IMR-90 (cell line): ENCODE results near the gene BCHE. TPM values are rescaled to one million over a fixed set of nuclear protein-coding genes. Genes with fewer than 3 reads are reported as not detected.

Experiments used
- ATAC-seq: fragments of 200-7000 bp; cut with Tn5 transposase; 2 replicates; pipeline ENCODE4 v1.9.1; 2020; ENCODE audit warnings: low read depth, mild to moderate bottlenecking, moderate library complexity
- BruUV-seq: library from RNA; stranded (reverse); fragments of 400-500 nt; replicated peaks from 2 replicates; lab custom pipeline; 2021; lab: Mats Ljungman, UMichigan
- CTCF ChIA-PET: fragments of 300-600 bp; formaldehyde crosslinking; extraction: SDS; loops from one replicate; lab custom pipeline; 2021; ENCODE audit warnings: antibody characterized with exemption; lab: Yijun Ruan, JAX
- POLR2A ChIA-PET: fragments of 300-600 bp; sonication (Branson Sonifier 250); formaldehyde crosslinking; loops from one replicate; lab custom pipeline; 2022; ENCODE audit warnings: antibody characterized with exemption; ENCODE audit not compliant: unreplicated experiment; lab: Charles Lee
- DNase-seq: peaks from one replicate; pipeline ENCODE4 v3.0.0; 2013
- H2AFZ ChIP-seq: replicated peaks from 2 replicates; pipeline ENCODE3; 2013; ENCODE audit warnings: low read length, mild to moderate bottlenecking; ENCODE audit not compliant: poor library complexity
- H2AK5ac ChIP-seq: 2 replicates; pipeline ENCODE4 v1.6.1; 2013; ENCODE audit warnings: low read depth, low read length, inconsistent platforms
- H2AK9ac ChIP-seq: replicated peaks from 2 replicates; pipeline ENCODE3; 2013; ENCODE audit warnings: mild to moderate bottlenecking, low read depth, low read length, moderate library complexity; ENCODE audit not compliant: poor library complexity
- H2BK120ac ChIP-seq: 2 replicates; pipeline ENCODE4 v1.6.1; 2013; ENCODE audit warnings: low read depth, low read length, inconsistent platforms
- H2BK15ac ChIP-seq: 3 replicates; pipeline ENCODE4 v1.6.1; 2013; ENCODE audit warnings: low read depth, low read length, inconsistent platforms
- H2BK20ac ChIP-seq: 2 replicates; pipeline ENCODE4 v1.6.1; 2013; ENCODE audit warnings: low read depth, mild to moderate bottlenecking, inconsistent platforms, low read length, moderate library complexity
- H2BK5ac ChIP-seq: 2 replicates; pipeline ENCODE4 v1.6.1; 2013; ENCODE audit warnings: mild to moderate bottlenecking, low read depth, low read length, inconsistent platforms; ENCODE audit not compliant: poor library complexity, severe bottlenecking
- H3K14ac ChIP-seq: replicated peaks from 2 replicates; pipeline ENCODE4 v1.6.1; 2013; ENCODE audit warnings: low read depth, low read length, inconsistent platforms
- H3K18ac ChIP-seq: 2 replicates; pipeline ENCODE4 v1.6.1; 2013; ENCODE audit warnings: low read depth, low read length, control low read depth
- H3K23ac ChIP-seq: 2 replicates; pipeline ENCODE4 v1.6.1; 2013; ENCODE audit warnings: low read depth, low read length, inconsistent platforms
- H3K27ac ChIP-seq: 2 replicates; pipeline ENCODE4 v1.5.1; 2013; ENCODE audit warnings: mild to moderate bottlenecking, control low read depth, low read length; ENCODE audit not compliant: insufficient read depth
- H3K27me3 ChIP-seq: 2 replicates; pipeline ENCODE4 v1.6.1; 2013; ENCODE audit warnings: low read length; ENCODE audit not compliant: control insufficient read depth, insufficient read depth
- H3K36me3 ChIP-seq: 2 replicates; pipeline ENCODE4 v1.6.1; 2013; ENCODE audit warnings: low read length, mixed read lengths; ENCODE audit not compliant: control insufficient read depth, insufficient read depth
- H3K4ac ChIP-seq: 2 replicates; pipeline ENCODE4 v1.6.1; 2013; ENCODE audit warnings: low read depth, low read length, inconsistent platforms
- H3K4me1 ChIP-seq: 2 replicates; pipeline ENCODE4 v1.6.1; 2013; ENCODE audit warnings: low read length, mixed read lengths; ENCODE audit not compliant: control insufficient read depth, insufficient read depth
- H3K4me2 ChIP-seq: 2 replicates; pipeline ENCODE4 v1.6.1; 2013; ENCODE audit warnings: low read depth, mild to moderate bottlenecking, control low read depth, low read length, moderate library complexity
- H3K4me3 ChIP-seq: 2 replicates; pipeline ENCODE4 v1.5.1; 2013; ENCODE audit warnings: low read depth, mild to moderate bottlenecking, control low read depth, low read length, moderate library complexity; ENCODE audit not compliant: insufficient read depth
- H3K56ac ChIP-seq: 2 replicates; pipeline ENCODE4 v1.6.1; 2013; ENCODE audit warnings: low read length, inconsistent platforms; ENCODE audit not compliant: insufficient read depth; ENCODE audit errors: extremely low read depth
- H3K79me1 ChIP-seq, 2 experiments: 2 replicates each; pipeline ENCODE4 v1.6.1; 2013; ENCODE audit warnings: low read length in 2 of 2, inconsistent platforms in 1 of 2, low read depth in 1 of 2
- H3K9ac ChIP-seq: 2 replicates; pipeline ENCODE4 v1.6.1; 2013; ENCODE audit warnings: low read depth, low read length, control low read depth
- H3K9me1 ChIP-seq: 2 replicates; pipeline ENCODE4 v1.6.1; 2013; ENCODE audit warnings: low read length, inconsistent platforms; ENCODE audit not compliant: insufficient read depth
- H3K9me3 ChIP-seq: 2 replicates; pipeline ENCODE4 v1.6.1; 2013; ENCODE audit warnings: low read length; ENCODE audit not compliant: control insufficient read depth, insufficient read depth
- H4K20me1 ChIP-seq: 2 replicates; pipeline ENCODE4 v1.6.1; 2013; ENCODE audit warnings: low read length, inconsistent platforms; ENCODE audit not compliant: insufficient read depth
- H4K5ac ChIP-seq: 2 replicates; pipeline ENCODE4 v1.6.1; 2013; ENCODE audit warnings: mild to moderate bottlenecking, low read depth, low read length, control low read depth
- H4K8ac ChIP-seq, 2 experiments: 2 replicates each; pipeline ENCODE4 v1.6.1; 2013; ENCODE audit warnings: low read depth in 2 of 2, low read length in 2 of 2, control low read depth in 1 of 2, inconsistent platforms in 1 of 2
- H4K91ac ChIP-seq: 2 replicates; pipeline ENCODE4 v1.6.1; 2013; ENCODE audit warnings: low read depth, low read length, inconsistent platforms; ENCODE audit not compliant: insufficient read depth
- BHLHE40 ChIP-seq: fragments of 150-350 bp; IDR thresholded peaks from 2 replicates; pipeline ENCODE4 v1.6.1; 2016; ENCODE audit warnings: mild to moderate bottlenecking, low read depth, low read length
- dilution Hi-C: fragments of 300-500 bp; cut with HindIII; formaldehyde crosslinking; loops from one replicate; pipeline ENCODE4 v1.14.3; 2018; ENCODE audit warnings: low sequenced_read_pairs; ENCODE audit not compliant: unreplicated experiment
- in situ Hi-C: fragments of 300-500 bp; cut with MboI; formaldehyde crosslinking; loops from 3 replicates; pipeline ENCODE4 v1.14.3; 2019; ENCODE audit warnings: low sequenced_read_pairs, inconsistent platforms, mixed read lengths
- intact Hi-C: fragments of 100-400 bp; cut with micrococcal nuclease; formaldehyde crosslinking; loops from 2 replicates; pipeline ENCODE4 v1.10.0; 2022
- polyA plus RNA-seq, 3 experiments: library from polyadenylated mRNA; depleted of rRNA; stranded (reverse); fragments of >200 nt; gene quantifications; 2 replicates each; pipeline ENCODE4 v1.2.3, GENCODE V29; 2012; ENCODE audit warnings: low replicate concordance in 1 of 3
- total RNA-seq: library from RNA; depleted of rRNA; stranded (reverse); fragments of >200 nt; gene quantifications from 2 replicates; pipeline ENCODE4 v1.2.3, GENCODE V29; 2012

Gene BCHE
- total and polyA plus RNA-seq, 2 of the 4 experiments (the other 2 are of a cell fraction): 1.5 to 1.6 TPM

- DNase-seq (no peak), ATAC-seq (no peak)
- dilution Hi-C loops (no loop called here), in situ Hi-C loops (no loop called here), intact Hi-C loops (loop anchor here (10.0 kb wide), 1 partner anchor 1182 kb away; no protein-coding TSS in a partner anchor)
- Histone ChIP-seq H3K9me3 (no peaks in the 10 kb centered on the region), H3K4me1 (no peaks in the 10 kb centered on the region), H3K4ac (no peak overlapping the region), H3K9me1 (no peaks in the 10 kb centered on the region), H4K91ac (no peak overlapping the region), H3K18ac (no peak overlapping the region), H2BK5ac (no peak overlapping the region), H3K23ac (no peak overlapping the region), H3K27me3 (no peaks in the 10 kb centered on the region), H4K20me1 (no peaks in the 10 kb centered on the region), H2AFZ (no peak overlapping the region), H3K56ac (no peak overlapping the region), H2BK20ac (no peak overlapping the region), H2AK5ac (no peak overlapping the region), H3K14ac (no peak overlapping the region), H3K4me2 (no peak overlapping the region), H3K9ac (no peak overlapping the region), H3K4me3 (no peak overlapping the region), H4K5ac (no peak overlapping the region), H4K8ac (no peak overlapping the region), H2BK15ac (no peak overlapping the region), H3K36me3 (no peaks in the 10 kb centered on the region), H3K79me1 (no peaks in the 10 kb centered on the region), H2BK120ac (no peak overlapping the region), H3K27ac (no peak overlapping the region), H2AK9ac (no peak overlapping the region)
- BruUV-seq: no TSS peak
- CTCF ChIA-PET: no interaction called here
- no peak for TF ChIP-seq BHLHE40
- POLR2A ChIA-PET: no interaction called here
These were observed 15.5 kb upstream of the BCHE start for GRCh38 chr3:165852711-165853110.
